Trophoblast cell (in vitro differentiated cells and primary cell): ENCODE data around the gene LIMCH1.

Experiments used
- DNase-seq, 2 donors: peaks; one replicate each; pipeline ENCODE4 v3.0.0-alpha.2; 2016
- H2AFZ ChIP-seq: 2 replicates; pipeline ENCODE4 v1.6.1; 2013; ENCODE audit warnings: low read length, moderate library complexity, mild to moderate bottlenecking; ENCODE audit not compliant: insufficient read depth, poor library complexity
- H2AK5ac ChIP-seq: 2 replicates; pipeline ENCODE4 v1.6.1; 2013; ENCODE audit warnings: mild to moderate bottlenecking, low read length
- H2BK120ac ChIP-seq: 2 replicates; pipeline ENCODE4 v1.6.1; 2013; ENCODE audit warnings: low read length, mild to moderate bottlenecking, moderate library complexity; ENCODE audit not compliant: insufficient read depth, poor library complexity
- H2BK12ac ChIP-seq: 2 replicates; pipeline ENCODE4 v1.6.1; 2013; ENCODE audit warnings: mild to moderate bottlenecking, low read length, moderate library complexity
- H2BK5ac ChIP-seq: 2 replicates; pipeline ENCODE4 v1.6.1; 2013; ENCODE audit warnings: low read length, low read depth, moderate library complexity, mild to moderate bottlenecking; ENCODE audit not compliant: poor library complexity
- H3K14ac ChIP-seq: 2 replicates; pipeline ENCODE4 v1.6.1; 2013; ENCODE audit warnings: mild to moderate bottlenecking, low read length
- H3K18ac ChIP-seq: 2 replicates; pipeline ENCODE4 v1.6.1; 2013; ENCODE audit warnings: mild to moderate bottlenecking, low read length
- H3K23ac ChIP-seq: 2 replicates; pipeline ENCODE4 v1.6.1; 2013; ENCODE audit warnings: low read length
- H3K27ac ChIP-seq: 2 replicates; pipeline ENCODE4 v1.5.1; 2013; ENCODE audit warnings: low read depth, mild to moderate bottlenecking, inconsistent platforms, low read length, moderate library complexity
- H3K27me3 ChIP-seq: 2 replicates; pipeline ENCODE4 v1.6.1; 2013; ENCODE audit warnings: inconsistent platforms, mild to moderate bottlenecking, low read length, moderate library complexity; ENCODE audit not compliant: insufficient read depth
- H3K36me3 ChIP-seq, 2 experiments: 1 replicate in 1 of 2; 2 replicates in 1 of 2; pipeline ENCODE4 v1.6.1; 2013; ENCODE audit warnings: low read length in 2 of 2, mild to moderate bottlenecking in 2 of 2, moderate library complexity in 1 of 2; ENCODE audit not compliant: insufficient read depth in 2 of 2, control insufficient read depth in 1 of 2
- H3K4ac ChIP-seq: 2 replicates; pipeline ENCODE4 v1.6.1; 2013; ENCODE audit warnings: low read depth, mild to moderate bottlenecking, low read length, moderate library complexity
- H3K4me1 ChIP-seq, 2 experiments: 1 replicate in 1 of 2; 2 replicates in 1 of 2; pipeline ENCODE4 v1.6.1; 2013; ENCODE audit warnings: low read length in 2 of 2, mild to moderate bottlenecking in 2 of 2, moderate library complexity in 1 of 2; ENCODE audit not compliant: insufficient read depth in 2 of 2, control insufficient read depth in 1 of 2
- H3K4me2 ChIP-seq: 2 replicates; pipeline ENCODE4 v1.6.1; 2013; ENCODE audit warnings: inconsistent platforms, mild to moderate bottlenecking, low read length, moderate library complexity
- H3K4me3 ChIP-seq: 2 replicates; pipeline ENCODE4 v1.5.1; 2013; ENCODE audit warnings: mild to moderate bottlenecking, low read depth, low read length, inconsistent platforms
- H3K79me1 ChIP-seq: one replicate; pipeline ENCODE4 v1.6.1; 2013; ENCODE audit warnings: low read length
- H3K79me2 ChIP-seq: 2 replicates; pipeline ENCODE4 v1.6.1; 2013; ENCODE audit warnings: low read length, mild to moderate bottlenecking; ENCODE audit not compliant: control insufficient read depth, insufficient read depth, poor library complexity
- H3K9ac ChIP-seq: 2 replicates; pipeline ENCODE4 v1.6.1; 2013; ENCODE audit warnings: mild to moderate bottlenecking, low read length
- H3K9me3 ChIP-seq: 2 replicates; pipeline ENCODE4 v1.6.1; 2013; ENCODE audit warnings: low read depth, mild to moderate bottlenecking, control low read depth, inconsistent platforms, low read length; ENCODE audit not compliant: insufficient read depth
- H4K12ac ChIP-seq: 2 replicates; pipeline ENCODE4 v1.6.1; 2013; ENCODE audit warnings: low read depth, mild to moderate bottlenecking, low read length, moderate library complexity
- H4K8ac ChIP-seq: 2 replicates; pipeline ENCODE4 v1.6.1; 2013; ENCODE audit warnings: low read depth, mild to moderate bottlenecking, low read length, moderate library complexity
- H4K91ac ChIP-seq: one replicate; pipeline ENCODE4 v1.6.1; 2013; ENCODE audit warnings: low read depth, mild to moderate bottlenecking, low read length, moderate library complexity
- WGBS: extraction: QIAGEN DNeasy Blood & Tissue Kit; methylation state at CpG from one replicate; pipeline ENCODE4 v1.1.7; 2013; ENCODE audit warnings: missing lambda C conversion rate; ENCODE audit not compliant: insufficient read length, insufficient coverage; ENCODE audit errors: extremely low coverage; 5-methylcytosine and 5-hydroxymethylcytosine counted together

Gene LIMCH1

GRCh38 chr4:41655177-41655576 is 117.2 kb downstream of the LIMCH1 start:
- Histone ChIP-seq H3K4me1 (peaks cover 0 to 10% of the 10 kb centered on the region in 2 experiments), H4K12ac (no peak overlapping the region), H3K23ac (no peak overlapping the region), H3K27ac (no peak overlapping the region), H2AK5ac (no peak overlapping the region), H4K8ac (no peak overlapping the region), H4K91ac (no peak overlapping the region), H2AFZ (no peak overlapping the region), H2BK5ac (no peak overlapping the region), H2BK12ac (no peak overlapping the region), H3K4ac (no peak overlapping the region), H3K36me3 (peaks cover 8 to 14% of the 10 kb centered on the region in 2 experiments), H3K4me2 (no peak overlapping the region), H3K27me3 (no peaks in the 10 kb centered on the region), H3K4me3 (no peak overlapping the region), H3K9me3 (no peaks in the 10 kb centered on the region), H3K18ac (no peak overlapping the region), H2BK120ac (no peak overlapping the region), H3K79me2 (no peaks in the 10 kb centered on the region), H3K79me1 (peaks cover 4% of the 10 kb centered on the region), H3K14ac (no peak overlapping the region), H3K9ac (no peak overlapping the region)
- WGBS: no CpG with 5 or more reads among the region's 3 CpGs
- no peak for DNase-seq

- Histone ChIP-seq H3K4me3 (no peak overlapping the region), H3K79me1 (peaks cover 4% of the 10 kb centered on the region), H3K4me1 (peaks cover 0 to 10% of the 10 kb centered on the region in 2 experiments), H3K18ac (no peak overlapping the region), H2BK12ac (no peak overlapping the region), H3K4me2 (no peak overlapping the region), H3K27me3 (no peaks in the 10 kb centered on the region), H2AK5ac (no peak overlapping the region), H2BK120ac (no peak overlapping the region), H3K14ac (no peak overlapping the region), H3K23ac (no peak overlapping the region), H3K4ac (no peak overlapping the region), H3K27ac (no peak overlapping the region), H3K36me3 (peaks cover 4 to 8% of the 10 kb centered on the region in 2 experiments), H3K9me3 (no peaks in the 10 kb centered on the region), H3K9ac (no peak overlapping the region), H3K79me2 (no peaks in the 10 kb centered on the region), H2BK5ac (no peak overlapping the region), H4K8ac (no peak overlapping the region), H4K12ac (no peak overlapping the region), H4K91ac (no peak overlapping the region), H2AFZ (no peak overlapping the region)
- peak in 1 of 2 donors; percentile 7 for DNase-seq
- WGBS: no CpG with 5 or more reads among the region's 3 CpGs
These were observed 118.1 kb downstream of the LIMCH1 start for GRCh38 chr4:41656106-41656505.

- H2AFZ ChIP-seq: peak overlapping the region; percentile 25
- WGBS: no CpG with 5 or more reads among the region's 15 CpGs
These were observed 118.9 kb downstream of the LIMCH1 start for GRCh38 chr4:41656572-41657520.

GRCh38 chr4:41657561-41657960 is 119.6 kb downstream of the LIMCH1 start:
- Histone ChIP-seq H4K8ac (no peak overlapping the region), H3K27ac (no peak overlapping the region), H3K14ac (no peak overlapping the region), H3K27me3 (no peaks in the 10 kb centered on the region), H3K4me2 (no peak overlapping the region), H2BK5ac (no peak overlapping the region), H3K4me3 (no peak overlapping the region), H3K4ac (no peak overlapping the region), H2AK5ac (no peak overlapping the region), H3K79me2 (no peaks in the 10 kb centered on the region), H2BK120ac (no peak overlapping the region), H3K23ac (no peak overlapping the region), H2AFZ (no peak overlapping the region), H3K4me1 (peaks cover 0 to 10% of the 10 kb centered on the region in 2 experiments), H3K18ac (no peak overlapping the region), H2BK12ac (no peak overlapping the region), H3K9me3 (no peaks in the 10 kb centered on the region), H3K79me1 (peaks cover 4% of the 10 kb centered on the region), H4K91ac (no peak overlapping the region), H3K9ac (no peak overlapping the region), H3K36me3 (peaks cover 4 to 8% of the 10 kb centered on the region in 2 experiments), H4K12ac (no peak overlapping the region)
- no CpG with 5 or more reads among the region's 4 CpGs for WGBS
- peak in 1 of 2 donors; percentile 50 for DNase-seq

More at GRCh38 chr4:41656572-41657520, 118.9 kb downstream of the LIMCH1 start:
- H3K4me1 ChIP-seq: peaks cover 0 to 10% of the 10 kb centered on the region in 2 experiments
- H4K91ac ChIP-seq: no peak overlapping the region
- no peak overlapping the region for H4K8ac ChIP-seq
- no peak overlapping the region for H4K12ac ChIP-seq
- DNase-seq: no peak
- no peak overlapping the region for H3K4ac ChIP-seq
- no peak overlapping the region for H2BK120ac ChIP-seq
- H3K27me3 ChIP-seq: no peaks in the 10 kb centered on the region
- H3K18ac ChIP-seq: peak overlapping the region; percentile 40
- H3K14ac ChIP-seq: no peak overlapping the region
- no peak overlapping the region for H3K4me2 ChIP-seq
- H3K9me3 ChIP-seq: no peaks in the 10 kb centered on the region
- H3K23ac ChIP-seq: no peak overlapping the region
- H3K79me2 ChIP-seq: no peaks in the 10 kb centered on the region
- no peak overlapping the region for H2AK5ac ChIP-seq
- no peak overlapping the region for H2BK5ac ChIP-seq
- H3K27ac ChIP-seq: no peak overlapping the region
- no peak overlapping the region for H3K4me3 ChIP-seq
- H2BK12ac ChIP-seq: peak overlapping the region; percentile 63
- H3K36me3 ChIP-seq: peaks cover 4 to 8% of the 10 kb centered on the region in 2 experiments
- peaks cover 4% of the 10 kb centered on the region for H3K79me1 ChIP-seq
- H3K9ac ChIP-seq: no peak overlapping the region
